Adipocyte (in vitro differentiated cells): ENCODE measurements around the gene DYRK3.

Experiments used
- DNase-seq: peaks from one replicate; pipeline ENCODE4 v3.0.0-alpha.2; 2015; ENCODE audit warnings: low read depth
- H3K27me3 ChIP-seq: replicated peaks from 2 replicates; pipeline ENCODE4 v1.7.0; 2013; ENCODE audit warnings: mild to moderate bottlenecking, low read length, moderate library complexity; ENCODE audit not compliant: control insufficient read depth, insufficient read depth
- H3K36me3 ChIP-seq: 2 replicates; pipeline ENCODE4 v1.7.0; 2013; ENCODE audit warnings: low read length, mild to moderate bottlenecking, moderate library complexity; ENCODE audit not compliant: control insufficient read depth, insufficient read depth, severe bottlenecking
- H3K4me1 ChIP-seq: 2 replicates; pipeline ENCODE4 v1.7.0; 2013; ENCODE audit warnings: mild to moderate bottlenecking, low read length, moderate library complexity; ENCODE audit not compliant: control insufficient read depth, insufficient read depth
- H3K4me3 ChIP-seq: 2 replicates; pipeline ENCODE4 v1.7.0; 2013; ENCODE audit warnings: mild to moderate bottlenecking, low read length, moderate library complexity
- H3K9ac ChIP-seq: 2 replicates; pipeline ENCODE4 v1.7.0; 2013; ENCODE audit warnings: mild to moderate bottlenecking, low read length, moderate library complexity
- H3K9me3 ChIP-seq: 2 replicates; pipeline ENCODE4 v1.7.0; 2013; ENCODE audit warnings: mild to moderate bottlenecking, low read length, moderate library complexity; ENCODE audit not compliant: control insufficient read depth

The DYRK3 gene

DNA sequence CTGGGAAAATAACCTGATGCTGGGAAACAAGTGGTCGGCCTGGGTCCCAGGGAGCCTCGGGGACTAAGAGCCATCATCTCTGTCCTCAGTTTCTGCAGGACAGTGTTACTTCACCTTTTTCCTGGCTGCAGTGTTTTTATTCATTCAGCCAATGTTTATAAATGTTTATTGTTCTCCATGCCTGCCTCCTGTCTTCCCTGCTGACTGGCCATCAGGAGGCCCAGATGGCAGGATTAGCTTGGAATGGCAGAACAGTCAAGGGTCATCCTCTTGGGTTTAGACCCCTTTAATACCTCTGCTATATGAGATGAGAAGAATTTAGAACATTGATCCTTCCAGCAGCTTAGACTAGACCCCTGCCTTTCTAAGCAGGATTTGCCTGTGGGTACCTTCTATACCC is 62.7 kb downstream of the DYRK3 start:
- H3K9ac ChIP-seq: no peak overlapping the region
- DNase-seq: no peak
- H3K9me3 ChIP-seq: no peaks in the 10 kb centered on the region
- H3K4me1 ChIP-seq: peaks cover 67% of the 10 kb centered on the region
- H3K36me3 ChIP-seq: peaks cover 12% of the 10 kb centered on the region
- no peak overlapping the region for H3K4me3 ChIP-seq
- H3K27me3 ChIP-seq: no peaks in the 10 kb centered on the region
